Activated naive CD8-positive, alpha-beta T cell treated with anti-CD3 and anti-CD28 coated beads, Interleukin-2, amount 10 ng/mL, durations not matched to agents 7 days and 5 days (primary cell): ENCODE results near the gene POFUT2. TPM values are rescaled to one million over a fixed set of nuclear protein-coding genes. Genes with fewer than 3 reads are reported as not detected.

Experiments used
- ATAC-seq: fragments of 150-1000 bp; cut with Tn5 transposase; one replicate; pipeline ENCODE4 v1.10.0; 2021; ENCODE audit warnings: low read depth, moderate library complexity
- POLR2A ChIA-PET: fragments of 350-600 bp; sonication (Branson Sonifier 250); formaldehyde crosslinking; loops from one replicate; lab custom pipeline; 2021; ENCODE audit warnings: antibody characterized with exemption; lab: Charles Lee
- DNase-seq: peaks from one replicate; pipeline ENCODE4 v3.0.0; 2021
- H3K27ac Mint-ChIP-seq: one replicate; pipeline ENCODE4 v1.8.0; 2022; ENCODE audit warnings: mild to moderate bottlenecking, mixed read lengths
- H3K27me3 Mint-ChIP-seq: one replicate; pipeline ENCODE4 v1.8.0; 2022; ENCODE audit warnings: mild to moderate bottlenecking, moderate library complexity, mixed read lengths
- H3K36me3 Mint-ChIP-seq: one replicate; pipeline ENCODE4 v1.8.0; 2021; ENCODE audit warnings: mild to moderate bottlenecking, mixed read lengths
- H3K4me1 Mint-ChIP-seq: one replicate; pipeline ENCODE4 v1.8.0; 2021; ENCODE audit warnings: mixed read lengths
- H3K4me3 Mint-ChIP-seq: one replicate; pipeline ENCODE4 v1.8.0; 2022; ENCODE audit warnings: mild to moderate bottlenecking, moderate library complexity, mixed read lengths
- H3K9me3 Mint-ChIP-seq: one replicate; pipeline ENCODE4 v1.8.0; 2021; ENCODE audit warnings: mixed read lengths
- total RNA-seq, 2 experiments: library from RNA; stranded (reverse); gene quantifications; one replicate each; pipeline ENCODE4 v1.2.3, GENCODE V29; 2021

POFUT2 gene
- total RNA-seq, 2 experiments from 2014 or later: 26.0 to 27.0 TPM

DNA sequence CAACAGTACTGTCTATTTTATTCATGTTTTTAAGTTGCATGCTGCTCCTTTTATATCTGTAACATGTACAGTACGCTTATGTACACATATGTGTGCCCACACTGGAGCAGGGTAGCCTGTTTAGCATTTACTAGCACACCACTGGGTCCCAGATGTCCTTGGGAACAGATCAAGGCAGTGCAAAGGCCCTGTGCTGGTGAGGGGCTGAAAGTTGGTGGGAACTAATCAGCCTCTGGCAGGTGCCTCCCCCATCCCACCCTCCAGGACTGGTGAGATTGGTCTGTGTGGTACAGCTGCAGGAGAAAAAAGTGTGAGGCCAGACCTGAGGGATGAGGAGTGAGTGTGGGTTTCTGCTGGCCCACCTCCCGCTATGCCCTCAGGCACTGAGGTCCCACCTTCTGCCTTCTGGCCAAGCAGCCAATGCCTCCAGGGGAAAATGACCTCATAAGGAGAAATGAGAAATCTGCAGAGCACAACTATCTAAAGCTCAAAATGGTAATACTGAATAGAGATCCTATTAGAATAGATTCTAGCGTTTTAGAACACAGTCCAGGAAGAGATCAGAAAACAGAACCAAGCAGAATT, 58.9 kb downstream of the POFUT2 start:
- POLR2A ChIA-PET: no interaction called here
- no peak overlapping the region for H3K27ac Mint-ChIP-seq
- H3K9me3 Mint-ChIP-seq: no peaks in the 10 kb centered on the region
- no peak for DNase-seq
- H3K4me1 Mint-ChIP-seq: peaks cover 22% of the 10 kb centered on the region
- no peak for ATAC-seq
- H3K27me3 Mint-ChIP-seq: peaks cover 11% of the 10 kb centered on the region
- H3K4me3 Mint-ChIP-seq: no peak overlapping the region
- peaks cover 3% of the 10 kb centered on the region for H3K36me3 Mint-ChIP-seq

DNA sequence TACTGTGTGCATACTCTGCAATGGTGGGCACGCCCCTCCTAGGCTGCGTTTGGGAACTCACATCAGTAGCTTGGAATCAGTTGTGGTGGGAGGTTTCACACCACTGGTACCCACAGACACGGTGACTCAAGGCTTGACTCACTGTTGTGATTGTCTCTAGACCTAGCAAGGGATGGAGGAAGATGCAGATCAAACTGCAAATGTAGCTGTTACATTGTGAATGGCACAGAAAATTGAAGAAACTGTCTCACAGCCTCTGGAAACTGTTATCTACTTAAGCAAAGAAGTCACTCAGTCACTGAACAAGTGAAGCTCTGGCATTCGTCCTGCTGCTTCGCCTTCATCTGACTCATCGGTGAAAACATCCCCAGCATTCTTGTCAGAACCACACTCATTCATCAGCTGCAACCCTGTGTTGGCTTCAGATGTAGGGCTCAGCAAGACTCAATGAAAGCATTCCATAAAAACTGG, 59.5 kb downstream of the POFUT2 start:
- Mint-ChIP-seq H3K4me1 (peaks cover 22% of the 10 kb centered on the region), H3K36me3 (peaks cover 3% of the 10 kb centered on the region), H3K4me3 (no peak overlapping the region), H3K27me3 (peaks cover 7% of the 10 kb centered on the region), H3K27ac (no peak overlapping the region), H3K9me3 (no peaks in the 10 kb centered on the region)
- ATAC-seq: peak; percentile 79
- POLR2A ChIA-PET: no interaction called here
- no peak for DNase-seq

DNA sequence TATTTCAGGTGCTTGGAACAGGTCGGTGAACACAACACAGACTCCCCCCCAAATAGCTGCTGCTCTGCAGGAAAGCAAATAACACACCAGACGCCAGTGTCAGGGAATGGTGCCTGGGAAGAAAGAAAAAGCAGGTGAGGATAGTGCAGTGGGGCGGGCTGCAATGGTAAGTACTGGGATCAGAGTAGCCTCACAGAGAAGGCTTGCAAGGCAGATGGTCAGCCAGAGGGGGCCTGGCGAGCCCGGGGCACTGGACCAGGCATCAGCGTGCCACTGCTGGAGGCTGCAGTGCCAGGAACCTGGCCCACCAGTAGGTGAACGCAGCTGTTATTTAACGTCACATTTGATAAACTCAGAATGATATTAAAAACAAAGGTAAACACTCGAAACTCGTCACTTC, 60.0 kb downstream of the POFUT2 start:
- POLR2A ChIA-PET: no interaction called here

DNA sequence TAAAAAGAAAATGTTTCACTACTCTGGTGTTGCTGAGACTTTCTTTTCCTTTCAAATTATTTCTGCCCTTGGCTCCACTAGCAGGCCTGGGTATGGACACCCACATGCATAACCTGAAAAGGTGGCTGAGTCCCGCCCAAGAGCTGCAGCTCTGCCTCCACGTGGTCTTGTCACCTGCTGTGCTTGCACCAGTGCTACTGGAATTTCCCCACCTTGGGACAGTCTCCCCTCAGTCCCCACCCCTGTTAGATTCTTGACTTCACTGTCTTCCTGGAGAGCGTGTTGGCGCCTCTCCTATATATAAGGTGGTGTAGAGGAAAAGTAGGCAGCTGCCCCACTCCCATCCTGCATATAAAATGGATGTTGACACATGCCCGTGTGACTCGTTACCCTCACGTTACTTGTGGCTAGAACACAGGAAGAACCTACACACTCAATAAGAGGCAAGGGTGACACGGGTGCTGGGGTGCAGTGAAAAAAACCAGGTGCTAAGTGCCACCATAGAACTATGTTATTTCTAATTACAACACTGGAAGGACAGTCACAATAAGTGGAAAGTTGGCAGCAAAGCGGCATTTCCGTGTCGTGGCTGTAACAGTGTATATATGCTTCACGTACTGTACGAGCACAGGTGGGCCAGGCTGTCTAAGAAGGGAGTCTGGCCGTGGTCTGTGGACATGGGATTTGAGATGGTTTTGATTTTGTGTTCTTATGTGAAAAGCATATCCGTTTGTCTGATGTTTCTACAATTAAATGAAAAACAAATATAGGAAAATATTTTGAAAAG, 61.0 kb downstream of the POFUT2 start:
- peak; percentile 30 for ATAC-seq
- POLR2A ChIA-PET: no interaction called here
- Mint-ChIP-seq H3K36me3 (peaks cover 3% of the 10 kb centered on the region), H3K4me1 (peaks cover 21% of the 10 kb centered on the region), H3K4me3 (no peak overlapping the region), H3K9me3 (no peaks in the 10 kb centered on the region), H3K27ac (no peak overlapping the region), H3K27me3 (no peaks in the 10 kb centered on the region)
- DNase-seq: no peak

More for the DNA sequence above, 60.0 kb downstream of the POFUT2 start:
- H3K4me3 Mint-ChIP-seq: no peak overlapping the region
- peaks cover 3% of the 10 kb centered on the region for H3K36me3 Mint-ChIP-seq
- no peak overlapping the region for H3K27ac Mint-ChIP-seq
- H3K27me3 Mint-ChIP-seq: peaks cover 6% of the 10 kb centered on the region
- ATAC-seq: no peak
- no peak for DNase-seq
- no peaks in the 10 kb centered on the region for H3K9me3 Mint-ChIP-seq
- peaks cover 22% of the 10 kb centered on the region for H3K4me1 Mint-ChIP-seq

DNA sequence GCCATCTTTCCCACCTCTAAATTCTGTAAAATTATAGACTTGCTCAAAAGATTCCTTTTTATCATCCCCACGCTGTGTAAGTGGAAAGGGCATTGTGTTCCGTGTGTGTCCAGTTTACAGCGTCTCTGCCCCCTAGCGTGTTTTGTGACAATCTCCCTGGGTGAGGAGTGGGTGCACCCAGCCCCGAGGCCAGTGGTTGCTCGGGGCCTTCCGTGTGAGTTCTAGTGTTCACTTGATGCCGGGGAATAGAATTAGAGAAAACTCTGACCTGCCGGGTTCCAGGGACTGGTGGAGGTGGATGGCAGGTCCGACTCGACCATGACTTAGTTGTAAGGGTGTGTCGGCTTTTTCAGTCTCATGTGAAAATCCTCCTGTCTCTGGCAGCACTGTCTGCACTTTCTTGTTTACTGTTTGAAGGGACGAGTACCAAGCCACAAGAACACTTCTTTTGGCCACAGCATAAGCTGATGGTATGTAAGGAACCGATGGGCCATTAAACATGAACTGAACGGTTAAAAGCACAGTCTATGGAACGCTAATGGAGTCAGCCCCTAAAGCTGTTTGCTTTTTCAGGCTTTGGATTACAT, 61.9 kb downstream of the POFUT2 start:
- peaks cover 3% of the 10 kb centered on the region for H3K36me3 Mint-ChIP-seq
- H3K27ac Mint-ChIP-seq: no peak overlapping the region
- ATAC-seq (no peak), DNase-seq (no peak)
- POLR2A ChIA-PET: no interaction called here
- H3K4me1 Mint-ChIP-seq: peaks cover 21% of the 10 kb centered on the region
- no peaks in the 10 kb centered on the region for H3K27me3 Mint-ChIP-seq
- no peak overlapping the region for H3K4me3 Mint-ChIP-seq
- no peaks in the 10 kb centered on the region for H3K9me3 Mint-ChIP-seq

DNA sequence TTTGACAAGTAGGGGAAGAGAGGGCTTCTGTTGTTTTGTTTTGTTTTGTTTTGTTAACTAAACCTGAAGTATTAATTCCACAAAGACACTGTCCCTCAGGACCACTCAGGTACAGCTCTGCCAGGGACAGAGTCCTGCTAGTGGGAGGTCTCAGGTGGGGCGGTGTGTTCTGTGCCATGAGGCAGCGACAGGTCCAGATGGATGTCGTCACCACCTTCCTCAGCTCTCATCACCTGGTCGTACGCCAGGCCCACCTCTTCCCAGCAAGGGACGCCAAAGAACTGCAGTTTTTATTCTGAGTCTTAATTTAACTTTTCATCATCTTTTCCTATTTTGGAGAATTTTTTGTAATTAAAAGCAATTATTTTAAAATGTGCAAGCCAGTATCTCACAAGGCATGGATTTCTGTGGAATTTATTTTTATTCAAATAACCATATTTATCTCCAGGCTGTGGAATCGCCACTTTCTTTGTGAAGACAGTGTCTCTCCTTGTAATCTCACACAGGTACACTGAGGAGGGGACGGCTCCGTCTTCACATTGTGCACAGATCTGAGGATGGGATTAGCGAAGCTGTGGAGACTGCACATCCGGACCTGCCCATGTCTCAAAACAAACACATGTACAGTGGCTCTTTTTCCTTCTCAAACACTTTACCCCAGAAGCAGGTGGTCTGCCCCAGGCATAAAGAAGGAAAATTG, 62.5 kb downstream of the POFUT2 start:
- Mint-ChIP-seq H3K36me3 (peaks cover 3% of the 10 kb centered on the region), H3K9me3 (no peaks in the 10 kb centered on the region), H3K4me3 (no peak overlapping the region), H3K4me1 (peaks cover 21% of the 10 kb centered on the region), H3K27me3 (no peaks in the 10 kb centered on the region), H3K27ac (no peak overlapping the region)
- ATAC-seq: no peak
- DNase-seq: no peak
- POLR2A ChIA-PET: no interaction called here

DNA sequence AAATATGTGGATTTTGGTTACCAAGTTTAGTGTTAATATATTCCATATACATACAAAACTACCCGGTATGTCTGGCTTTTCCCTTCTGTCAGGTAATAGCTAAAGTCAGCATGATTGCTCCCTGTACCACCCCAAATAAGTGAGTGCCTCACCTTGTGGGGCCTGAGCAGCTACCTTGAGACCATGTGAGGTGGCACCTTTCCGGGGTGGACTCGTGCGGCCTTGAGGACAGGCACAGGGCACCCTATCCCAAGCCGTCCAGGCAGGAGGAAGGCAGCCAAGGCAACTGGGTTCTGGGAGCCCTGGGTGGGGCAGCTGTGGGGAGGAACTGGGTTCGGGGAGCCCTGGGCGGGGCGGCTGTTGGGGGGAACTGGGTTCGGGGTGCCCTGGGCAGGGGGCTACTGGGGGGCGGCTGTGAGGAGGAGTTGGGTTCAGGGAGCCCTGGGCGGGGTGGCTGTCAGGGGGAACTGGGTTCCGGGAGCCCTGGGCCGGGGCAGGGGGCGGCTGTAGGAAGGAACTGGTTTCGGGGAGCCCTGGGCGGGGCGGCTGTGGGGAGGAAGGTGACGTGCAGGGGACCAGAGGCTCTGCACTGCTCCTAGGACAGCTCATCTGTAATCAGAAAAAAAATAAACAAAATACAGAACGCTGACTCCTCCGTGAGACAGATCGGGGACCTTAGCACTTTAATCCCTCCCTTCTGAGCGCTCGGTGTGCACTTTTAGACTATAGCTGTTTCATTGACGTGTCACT, 63.3 kb downstream of the POFUT2 start:
- no peak for ATAC-seq
- POLR2A ChIA-PET: no interaction called here
- Mint-ChIP-seq H3K4me1 (peaks cover 21% of the 10 kb centered on the region), H3K36me3 (peaks cover 5% of the 10 kb centered on the region), H3K9me3 (no peaks in the 10 kb centered on the region), H3K27ac (no peak overlapping the region), H3K27me3 (no peaks in the 10 kb centered on the region), H3K4me3 (no peak overlapping the region)
- DNase-seq: no peak

DNA sequence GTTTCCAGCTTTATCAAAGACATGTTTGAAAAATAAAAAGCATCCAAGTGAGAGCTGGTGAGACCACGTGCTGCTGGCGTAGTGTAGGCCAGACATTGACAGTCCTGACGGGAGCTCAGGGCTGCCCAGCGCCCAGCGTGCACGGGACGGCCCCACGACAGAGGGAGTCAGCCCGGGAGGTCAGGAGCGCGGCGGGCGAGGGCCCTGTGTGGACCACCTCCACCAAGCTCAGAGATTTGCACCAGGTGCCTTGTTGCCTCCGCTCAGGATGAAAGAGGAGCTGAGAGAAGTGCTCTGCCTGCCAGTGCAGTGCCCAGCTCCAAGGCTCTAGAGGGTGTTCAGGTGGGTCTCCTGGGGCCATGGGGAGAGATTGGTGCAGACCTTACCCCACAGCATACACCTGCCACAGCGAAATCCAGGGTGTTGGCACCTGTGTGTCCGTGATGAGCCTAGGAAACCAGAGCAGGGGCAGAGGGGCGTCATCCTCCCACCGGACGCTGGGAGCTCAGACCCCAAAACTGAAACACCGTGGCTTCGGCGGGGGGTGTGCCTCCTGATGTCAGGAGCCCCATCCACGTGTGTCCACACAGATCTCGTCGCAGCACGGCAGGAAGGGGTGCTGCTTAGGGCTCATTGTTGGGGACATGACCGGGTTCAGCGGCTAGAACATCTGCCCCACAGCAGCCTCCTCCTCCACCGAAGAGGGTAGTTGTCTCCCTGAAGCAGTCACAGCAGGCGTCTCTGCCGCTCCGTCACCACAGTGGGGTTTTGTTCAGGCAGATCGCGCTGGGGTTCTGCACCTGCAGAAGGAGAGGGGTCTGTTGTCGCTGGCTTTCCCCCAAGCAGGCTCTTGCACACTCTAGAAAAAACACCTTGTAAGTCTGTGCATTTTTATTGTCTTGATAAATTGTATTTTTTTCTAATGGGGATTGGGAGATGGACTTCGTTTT, 64.2 kb downstream of the POFUT2 start:
- H3K4me3 Mint-ChIP-seq: no peak overlapping the region
- ATAC-seq: no peak
- peaks cover 8% of the 10 kb centered on the region for H3K36me3 Mint-ChIP-seq
- peaks cover 21% of the 10 kb centered on the region for H3K4me1 Mint-ChIP-seq
- no peaks in the 10 kb centered on the region for H3K27me3 Mint-ChIP-seq
- H3K27ac Mint-ChIP-seq: no peak overlapping the region
- DNase-seq: no peak
- no peaks in the 10 kb centered on the region for H3K9me3 Mint-ChIP-seq
- POLR2A ChIA-PET: no interaction called here

DNA sequence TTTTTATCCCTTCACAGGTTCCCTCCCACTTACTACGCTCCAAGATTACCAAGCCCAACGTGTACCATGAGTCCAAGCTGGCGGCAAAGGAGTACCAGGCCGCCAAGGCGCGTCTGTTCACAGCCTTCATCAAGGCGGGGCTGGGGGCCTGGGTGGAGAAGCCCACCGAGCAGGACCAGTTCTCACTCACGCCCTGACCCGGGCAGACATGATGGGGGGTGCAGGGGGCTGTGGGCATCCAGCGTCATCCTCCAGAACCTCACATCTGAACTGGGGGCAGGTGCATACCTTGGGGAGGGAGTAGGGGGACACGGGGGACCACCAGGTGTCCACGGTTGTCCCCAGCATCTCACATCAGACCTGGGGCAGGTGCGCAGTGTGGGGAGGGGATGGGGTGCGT, 65.7 kb downstream of the POFUT2 start:
- ATAC-seq (no peak), DNase-seq (no peak)
- Mint-ChIP-seq H3K27me3 (no peaks in the 10 kb centered on the region), H3K4me1 (peaks cover 13% of the 10 kb centered on the region), H3K9me3 (peaks cover 7% of the 10 kb centered on the region), H3K36me3 (peaks cover 21% of the 10 kb centered on the region), H3K27ac (no peak overlapping the region), H3K4me3 (no peak overlapping the region)
- POLR2A ChIA-PET: interaction anchor here (0.6 kb wide), 1 partner anchor 26 kb away, joined by 3 read pairs; no protein-coding TSS in a partner anchor

DNA sequence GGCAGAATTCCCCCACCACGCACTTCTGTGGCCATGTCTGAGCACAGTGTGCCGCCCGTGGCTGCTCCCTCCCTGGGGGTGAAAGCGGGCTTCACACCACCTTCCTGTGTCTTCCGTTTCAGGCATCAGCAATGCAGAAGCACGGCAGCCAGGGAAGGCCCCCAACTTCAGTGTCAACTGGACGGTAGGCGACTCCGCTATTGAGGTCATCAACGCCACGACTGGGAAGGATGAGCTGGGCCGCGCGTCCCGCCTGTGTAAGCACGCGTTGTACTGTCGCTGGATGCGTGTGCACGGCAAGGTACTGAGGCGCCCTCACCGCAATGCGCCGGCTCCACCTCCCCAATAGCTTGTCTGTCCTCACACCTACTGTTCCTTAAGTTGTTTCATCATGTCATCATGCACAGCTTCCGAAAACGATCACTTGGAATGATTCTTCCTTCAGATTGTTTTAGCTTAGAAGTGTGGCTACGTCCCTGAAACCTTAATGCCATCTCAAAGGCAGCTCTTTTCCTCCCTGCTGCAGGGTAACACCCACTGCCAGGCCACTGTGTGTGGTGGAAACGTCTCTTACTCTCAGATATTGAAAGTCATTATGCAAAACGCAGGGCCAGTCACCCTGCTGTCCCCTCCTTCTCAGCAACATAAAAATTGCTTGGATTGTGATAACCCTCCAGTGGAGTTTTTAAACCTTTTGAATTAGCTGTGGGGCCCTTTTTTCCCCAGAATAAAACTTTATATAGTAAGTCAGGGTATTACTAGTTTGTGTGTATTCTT, 66.8 kb downstream of the POFUT2 start:
- H3K36me3 Mint-ChIP-seq: peaks cover 25% of the 10 kb centered on the region
- ATAC-seq (no peak), DNase-seq (no peak)
- H3K9me3 Mint-ChIP-seq: peaks cover 8% of the 10 kb centered on the region
- POLR2A ChIA-PET: no interaction called here
- no peaks in the 10 kb centered on the region for H3K27me3 Mint-ChIP-seq
- no peak overlapping the region for H3K4me3 Mint-ChIP-seq
- no peak overlapping the region for H3K27ac Mint-ChIP-seq
- H3K4me1 Mint-ChIP-seq: peaks cover 4% of the 10 kb centered on the region

DNA sequence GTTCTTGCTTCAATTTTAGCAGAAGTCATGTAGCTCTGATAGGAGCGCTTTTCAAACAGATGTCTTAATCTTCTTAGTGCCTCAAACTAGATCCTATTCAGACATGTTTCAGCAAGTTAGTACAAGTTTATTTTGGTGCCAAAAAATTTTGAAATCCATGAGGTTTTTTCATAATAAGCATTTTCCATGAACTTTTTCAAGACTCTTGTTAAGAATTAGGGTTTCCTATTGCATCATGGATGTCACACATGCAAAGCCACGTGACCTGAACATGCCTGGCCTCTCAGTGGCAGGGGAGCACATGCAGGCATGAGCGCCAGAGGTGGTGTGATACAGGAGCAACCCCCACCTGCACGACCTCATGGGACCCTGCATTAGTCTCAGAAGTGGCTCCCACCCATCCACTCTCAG, 67.6 kb downstream of the POFUT2 start:
- H3K36me3 Mint-ChIP-seq: peaks cover 23% of the 10 kb centered on the region
- no peak for ATAC-seq
- H3K27ac Mint-ChIP-seq: no peak overlapping the region
- peaks cover 1% of the 10 kb centered on the region for H3K4me1 Mint-ChIP-seq
- H3K4me3 Mint-ChIP-seq: no peak overlapping the region
- H3K9me3 Mint-ChIP-seq: peaks cover 8% of the 10 kb centered on the region
- H3K27me3 Mint-ChIP-seq: no peaks in the 10 kb centered on the region
- no peak for DNase-seq
- POLR2A ChIA-PET: interaction anchor here (0.6 kb wide), 1 partner anchor 12 kb away, joined by 4 read pairs; no protein-coding TSS in a partner anchor
